Effector CD8-positive, alpha-beta T cell (primary cell): ENCODE measurements around the gene ACKR2.

Experiments used
- DNase-seq: peaks from one replicate; lab custom pipeline; 2025; lab: John Stamatoyannopoulos, UW
- total RNA-seq, 4 experiments: gene quantifications; one replicate each; lab custom pipeline; 2026; lab: John Stamatoyannopoulos, UW

Gene ACKR2, protein sequence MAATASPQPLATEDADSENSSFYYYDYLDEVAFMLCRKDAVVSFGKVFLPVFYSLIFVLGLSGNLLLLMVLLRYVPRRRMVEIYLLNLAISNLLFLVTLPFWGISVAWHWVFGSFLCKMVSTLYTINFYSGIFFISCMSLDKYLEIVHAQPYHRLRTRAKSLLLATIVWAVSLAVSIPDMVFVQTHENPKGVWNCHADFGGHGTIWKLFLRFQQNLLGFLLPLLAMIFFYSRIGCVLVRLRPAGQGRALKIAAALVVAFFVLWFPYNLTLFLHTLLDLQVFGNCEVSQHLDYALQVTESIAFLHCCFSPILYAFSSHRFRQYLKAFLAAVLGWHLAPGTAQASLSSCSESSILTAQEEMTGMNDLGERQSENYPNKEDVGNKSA
- 0 to 0.58 (median 0.49) reads per million in 4 experiments for total RNA-seq

GRCh38 chr3:42809202-42809601 is at the start of gene ACKR2:
TSS of gene ACKR2 (plus strand) at chr3:42809445. CDS start at chr3:42864503, 55,058 bp downstream.
- DNase-seq: no peak

DNA sequence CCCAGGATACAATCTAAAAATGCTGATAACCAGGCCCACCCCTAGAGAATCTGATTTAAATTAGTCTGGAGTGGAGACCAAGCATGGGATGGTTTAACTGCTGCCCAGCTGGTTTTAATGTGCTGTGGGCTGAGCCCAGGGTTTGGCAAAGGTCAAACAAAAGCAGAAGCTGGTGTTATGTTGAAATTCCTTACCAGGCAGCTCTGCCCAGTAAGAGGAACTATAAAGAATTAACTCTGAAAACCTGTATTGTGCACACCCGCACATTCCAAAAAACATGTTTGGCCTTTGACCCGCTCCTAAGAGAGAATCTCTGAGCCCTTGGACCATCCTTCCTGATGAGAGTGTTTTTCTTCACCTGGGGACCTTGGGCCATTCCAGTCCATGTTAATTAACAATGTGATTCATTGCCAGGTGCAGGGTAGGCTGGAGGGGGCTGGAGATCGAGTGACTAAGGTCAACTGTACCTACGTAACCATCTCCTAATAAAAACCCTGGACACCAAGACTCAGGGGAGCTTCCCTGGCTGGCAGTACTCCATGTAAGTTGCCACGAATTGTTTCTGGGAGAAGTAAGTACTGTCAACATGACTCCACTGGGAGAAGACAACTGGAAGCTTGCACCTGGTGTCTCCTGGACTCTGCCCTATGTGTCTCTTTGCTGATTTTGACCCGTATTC is 47.1 kb upstream of the ACKR2 start:
- DNase-seq: no peak

GRCh38 chr3:42763021-42763420 is 46.2 kb upstream of the ACKR2 start:
- no peak for DNase-seq

DNA sequence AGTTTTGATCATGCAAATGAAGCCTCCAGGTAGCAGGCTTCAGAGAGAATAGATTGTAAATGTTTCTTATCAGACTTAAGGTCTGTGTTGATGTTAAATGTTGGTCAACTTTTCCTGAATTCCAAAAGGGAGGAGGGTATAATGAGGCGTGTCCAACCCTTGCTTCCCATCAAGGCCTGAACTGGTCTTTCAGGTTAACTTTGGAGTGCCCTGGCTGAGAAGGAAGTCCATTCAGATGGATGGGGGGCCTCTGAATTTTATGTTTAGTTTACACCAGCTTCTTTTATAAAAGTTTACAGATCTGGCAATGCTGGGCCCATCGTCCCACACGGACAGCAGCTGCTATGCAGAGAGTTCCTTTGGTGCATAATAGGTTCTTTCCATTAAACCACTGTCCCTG is 45.1 kb upstream of the ACKR2 start:
- DNase-seq: no peak

DNA sequence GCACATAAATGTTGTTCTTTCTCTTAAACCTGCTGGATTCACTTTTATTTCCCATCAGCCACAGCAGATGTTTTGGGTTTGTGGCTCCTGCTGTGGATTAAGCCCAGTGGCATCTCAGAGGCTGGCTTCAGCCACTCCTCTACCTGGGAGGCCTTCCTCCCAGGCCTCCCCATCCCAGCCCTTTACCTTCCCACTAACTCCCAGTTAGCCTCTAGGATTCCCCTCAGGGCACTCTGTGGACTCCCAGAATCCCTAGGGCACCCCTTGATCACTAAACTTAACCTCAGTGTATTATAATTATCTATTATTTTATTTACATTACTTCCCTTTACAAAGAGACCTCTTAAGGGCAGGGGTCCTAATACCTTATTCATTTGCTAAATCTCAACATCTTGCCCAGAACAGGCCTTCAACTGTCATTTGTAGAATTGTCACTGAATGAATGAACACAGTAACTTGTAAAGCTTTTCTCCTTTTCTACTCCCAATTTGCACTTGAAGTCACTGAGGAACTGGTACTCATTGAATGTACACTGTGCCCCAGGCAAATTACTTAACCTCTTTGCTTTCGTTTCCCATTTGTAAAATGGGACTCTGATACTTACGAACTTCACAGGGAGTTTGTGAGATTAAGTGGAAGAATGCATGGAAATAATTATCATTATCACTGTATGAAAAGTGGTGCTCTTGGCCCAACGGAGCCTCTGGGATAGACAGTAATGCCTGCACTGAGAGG is 44.5 kb upstream of the ACKR2 start:
- DNase-seq: no peak

- DNase-seq: no peak
These were observed 39.6 kb upstream of the ACKR2 start for GRCh38 chr3:42769477-42770131.

GRCh38 chr3:42771271-42771670 is 38.0 kb upstream of the ACKR2 start:
- DNase-seq: no peak

- peak; percentile 73 for DNase-seq
These were observed 36.4 kb upstream of the ACKR2 start, which contains the start of gene CCDC13 for GRCh38 chr3:42772670-42773408. TSS of gene CCDC13 (minus strand) at chr3:42773253. CDS start at chr3:42758345, 14,908 bp downstream.

DNA sequence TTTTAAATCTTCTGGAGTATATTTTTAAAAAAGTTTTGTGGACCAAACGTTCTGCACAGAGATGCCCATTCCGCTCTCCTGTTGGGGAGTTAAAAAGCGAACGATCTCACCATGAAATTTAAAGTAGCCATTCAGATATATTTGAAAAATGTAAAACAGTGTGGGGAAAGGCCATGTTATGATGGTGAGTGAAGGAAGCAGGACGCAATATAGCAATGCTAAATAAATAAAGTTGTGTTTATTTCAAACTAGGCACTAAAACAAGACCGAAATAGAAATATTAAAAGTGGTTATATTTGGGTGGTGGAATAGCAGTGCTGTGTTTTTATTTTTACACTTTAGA is 35.9 kb upstream of the ACKR2 start:
- no peak for DNase-seq

- no peak for DNase-seq
These were observed 30.6 kb upstream of the ACKR2 start for GRCh38 chr3:42778644-42779043.

- DNase-seq: no peak
These were observed 28.8 kb upstream of the ACKR2 start for GRCh38 chr3:42780398-42780797.

GRCh38 chr3:42780892-42781700 is 28.1 kb upstream of the ACKR2 start:
- no peak for DNase-seq

DNA sequence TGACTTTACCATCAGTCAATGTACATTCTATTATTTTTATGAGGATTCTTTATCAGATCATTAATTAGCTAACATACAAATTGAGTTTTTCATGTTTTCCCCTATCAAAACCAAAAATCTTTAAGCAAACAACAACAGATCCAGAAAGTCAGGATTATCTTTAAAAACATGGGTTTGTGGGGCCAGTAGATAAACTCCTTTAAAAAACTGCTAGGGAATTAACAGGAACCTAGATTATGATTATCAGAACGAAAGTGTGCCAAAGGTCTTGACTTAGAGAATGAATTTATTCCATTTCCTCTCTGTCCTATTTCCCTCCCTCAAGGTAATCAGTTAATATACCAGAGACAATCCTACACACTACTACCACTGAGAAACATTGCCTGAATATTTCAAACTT is 23.0 kb upstream of the ACKR2 start:
- no peak for DNase-seq

- no peak for DNase-seq
These were observed 22.6 kb upstream of the ACKR2 start for GRCh38 chr3:42786631-42787030.

- DNase-seq: no peak
These were observed 18.5 kb upstream of the ACKR2 start for GRCh38 chr3:42790714-42791229.

- DNase-seq: no peak
These were observed 13.5 kb upstream of the ACKR2 start for GRCh38 chr3:42795621-42796181.

- no peak for DNase-seq
These were observed 12.8 kb upstream of the ACKR2 start for GRCh38 chr3:42796332-42796885.

- DNase-seq: no peak
These were observed 9.9 kb upstream of the ACKR2 start for GRCh38 chr3:42799376-42799775.

DNA sequence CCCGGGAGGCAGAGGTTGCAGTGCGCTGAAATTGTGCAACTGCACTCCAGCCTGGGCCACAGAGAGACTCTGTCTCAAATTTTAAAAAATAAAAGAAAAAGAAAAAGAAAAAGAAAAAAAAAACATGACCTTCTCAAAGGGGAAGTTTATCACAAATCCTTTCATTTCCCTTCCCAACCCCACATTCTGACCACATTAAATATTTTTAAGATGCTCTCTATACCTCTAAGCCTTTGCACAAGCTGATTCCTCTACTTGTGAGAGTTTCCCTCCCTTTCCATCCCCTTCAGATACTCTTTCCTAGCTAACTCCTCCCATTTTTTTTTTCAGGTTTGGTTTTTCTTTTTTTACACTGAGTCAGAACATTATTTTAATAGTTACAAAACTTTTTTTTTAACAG is 9.0 kb upstream of the ACKR2 start:
- no peak for DNase-seq
